AG04450 (cell line): ENCODE data around the gene CANT1. TPM values are rescaled to one million over a fixed set of nuclear protein-coding genes. Genes with fewer than 3 reads are reported as not detected.

Source experiments
- CTCF ChIA-PET: fragments of 300-600, 350-600 bp; formaldehyde crosslinking; extraction: SDS; loops from one replicate; lab custom pipeline; 2022; ENCODE audit warnings: antibody characterized with exemption, inconsistent platforms; lab: Charles Lee
- POLR2A ChIA-PET: fragments of 350-600 bp; formaldehyde crosslinking; extraction: SDS; loops from one replicate; lab custom pipeline; 2021; ENCODE audit warnings: antibody characterized with exemption, inconsistent platforms; lab: Yijun Ruan, JAX
- DNase-seq: peaks from one replicate; pipeline ENCODE4 v3.0.0-alpha.2; 2011; ENCODE audit warnings: low read depth, low spot score
- H3K27ac ChIP-seq: one replicate; pipeline ENCODE4 v1.5.1; 2012; ENCODE audit warnings: low read depth, low read length, control low read depth
- H3K27me3 ChIP-seq: one replicate; pipeline ENCODE4 v1.6.0; 2012; ENCODE audit warnings: low read length; ENCODE audit not compliant: control insufficient read depth, insufficient read depth
- H3K4me3 ChIP-seq: 2 replicates; pipeline ENCODE4 v1.5.1; 2011; ENCODE audit warnings: mild to moderate bottlenecking, low read depth, low read length, control low read depth
- H3K9me3 ChIP-seq: 2 replicates; pipeline ENCODE4 v1.5.1; 2012; ENCODE audit warnings: low read length; ENCODE audit not compliant: control insufficient read depth, insufficient read depth
- CTCF ChIP-seq: IDR thresholded peaks from 2 replicates; pipeline ENCODE4 v1.5.1; 2011; ENCODE audit warnings: low read depth, low read length, control low read depth, inconsistent platforms
- polyA plus RNA-seq: library from polyadenylated mRNA; depleted of rRNA; stranded (reverse); fragments of >200 nt; gene quantifications from 2 replicates; pipeline ENCODE4 v1.2.3, GENCODE V29; 2011

CANT1 gene
- polyA plus RNA-seq, 1 experiment = 61.6 TPM

- H3K9me3 ChIP-seq = peaks cover 5% of the 10 kb centered on the region
- no peak overlapping the region for H3K4me3 ChIP-seq
- DNase-seq = no peak
- TF ChIP-seq CTCF = no peak
- H3K27ac ChIP-seq = no peak overlapping the region
- ChIA-PET POLR2A (no interaction called here), CTCF (interaction anchor here (0.7 to 4.7 kb wide), 6 partner anchors 27 to 412 kb away, joined by 3 to 35 read pairs (median 7); no protein-coding TSS in a partner anchor)
- H3K27me3 ChIP-seq = peaks cover 3% of the 10 kb centered on the region
These were observed 8.2 kb upstream of the CANT1 start for GRCh38 chr17:79017546-79018369.

DNA sequence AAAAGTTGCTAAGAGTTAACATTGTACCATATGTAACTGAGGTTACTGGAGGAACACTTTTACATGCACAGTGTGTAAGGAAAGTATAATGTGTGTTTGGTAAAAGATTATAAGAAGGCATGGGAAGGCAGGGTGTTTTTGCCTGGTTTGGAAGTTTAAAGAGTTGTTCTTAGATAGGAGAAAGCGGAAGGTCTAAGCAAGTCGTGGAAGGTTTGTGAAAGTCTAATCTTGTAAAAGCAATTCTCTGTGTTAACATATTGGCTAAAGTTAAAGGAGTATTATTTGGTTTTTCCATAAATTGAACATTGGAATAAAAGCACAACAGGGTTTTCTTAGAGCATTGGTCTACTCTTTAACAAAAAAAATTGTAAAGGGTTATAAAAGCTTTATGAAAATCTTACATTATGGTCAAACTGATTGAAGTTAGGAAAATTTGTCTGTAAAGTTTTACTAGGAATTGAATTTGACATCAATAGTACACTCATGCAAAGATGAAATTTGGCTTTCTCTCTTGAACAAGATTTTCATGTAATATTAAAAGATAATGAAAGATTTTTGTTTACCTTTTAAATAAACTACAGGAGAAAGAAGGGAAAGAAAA lies 4.7 kb upstream of the CANT1 start:
- POLR2A ChIA-PET = no interaction called here
- H3K27me3 ChIP-seq = no peaks in the 10 kb centered on the region
- no peak overlapping the region for H3K4me3 ChIP-seq
- TF ChIP-seq CTCF = no peak
- H3K27ac ChIP-seq = no peak overlapping the region
- CTCF ChIA-PET = interaction anchor here (0.6 to 1.4 kb wide), 2 partner anchors 31 to 68 kb away, joined by 3 to 4 read pairs; no protein-coding TSS in a partner anchor
- H3K9me3 ChIP-seq = peaks cover 5% of the 10 kb centered on the region
- no peak for DNase-seq

- POLR2A ChIA-PET = no interaction called here
- DNase-seq = no peak
- peaks cover 5% of the 10 kb centered on the region for H3K9me3 ChIP-seq
- no peak overlapping the region for H3K4me3 ChIP-seq
- H3K27me3 ChIP-seq = no peaks in the 10 kb centered on the region
- CTCF ChIA-PET = interaction anchor here (2.1 kb wide), 1 partner anchor 9 kb away, joined by 5 read pairs; no protein-coding TSS in a partner anchor
- H3K27ac ChIP-seq = no peak overlapping the region
- TF ChIP-seq CTCF = no peak
These were observed 3.1 kb upstream of the CANT1 start for GRCh38 chr17:79012563-79013134.

GRCh38 chr17:79011451-79012147 lies 2.0 kb upstream of the CANT1 start:
- Histone ChIP-seq H3K9me3 (peaks cover 5% of the 10 kb centered on the region), H3K4me3 (no peak overlapping the region), H3K27ac (peak overlapping the region; percentile 34), H3K27me3 (no peaks in the 10 kb centered on the region)
- no peak for TF ChIP-seq CTCF
- POLR2A ChIA-PET = no interaction called here
- CTCF ChIA-PET = interaction anchor here (2.1 kb wide), 1 partner anchor 10 kb away, joined by 5 read pairs; no protein-coding TSS in a partner anchor
- DNase-seq = no peak
